Neural progenitor cell (in vitro differentiated cells): Measurements from ENCODE around the gene EPS8L2. TPM values are rescaled to one million over a fixed set of nuclear protein-coding genes. Genes with fewer than 3 reads are reported as not detected.

Experiments
- DNase-seq: peaks from one replicate; pipeline ENCODE4 v3.0.0-alpha.2; 2016; ENCODE audit warnings: low spot score
- H2AFZ ChIP-seq: fragments of 200-600 bp; sonication (generic); replicated peaks from 2 replicates; pipeline ENCODE4 v1.6.1; 2016; ENCODE audit warnings: antibody characterized with exemption
- H3F3A ChIP-seq: fragments of 200-600 bp; sonication (generic); 2 replicates; pipeline ENCODE4 v1.6.1; 2016; ENCODE audit warnings: antibody characterized with exemption, low read depth
- H3K27ac ChIP-seq: fragments of 200-600 bp; sonication (generic); 2 replicates; pipeline ENCODE4 v1.5.1; 2016; ENCODE audit warnings: mild to moderate bottlenecking
- H3K27me3 ChIP-seq: fragments of 200-600 bp; sonication (generic); 2 replicates; pipeline ENCODE4 v1.6.1; 2016; ENCODE audit warnings: mild to moderate bottlenecking, moderate library complexity
- H3K36me3 ChIP-seq: fragments of 200-600 bp; sonication (generic); 2 replicates; pipeline ENCODE4 v1.5.1; 2016
- H3K4me1 ChIP-seq: fragments of 200-600 bp; sonication (generic); 2 replicates; pipeline ENCODE4 v1.6.1; 2016; ENCODE audit warnings: mixed run types
- H3K4me2 ChIP-seq: fragments of 200-600 bp; sonication (generic); 2 replicates; pipeline ENCODE4 v1.6.1; 2016
- H3K4me3 ChIP-seq: fragments of 200-600 bp; sonication (generic); 2 replicates; pipeline ENCODE4 v1.5.1; 2016
- H3K79me2 ChIP-seq: fragments of 200-600 bp; sonication (generic); 2 replicates; pipeline ENCODE4 v1.6.1; 2016; ENCODE audit warnings: low read depth
- H3K9ac ChIP-seq: fragments of 200-600 bp; sonication (generic); 2 replicates; pipeline ENCODE4 v1.6.1; 2016
- H3K9me3 ChIP-seq: fragments of 200-600 bp; sonication (generic); 2 replicates; pipeline ENCODE4 v1.5.1; 2016; ENCODE audit warnings: low read depth
- H4K20me1 ChIP-seq: fragments of 200-600 bp; sonication (generic); 2 replicates; pipeline ENCODE4 v1.6.1; 2016; ENCODE audit warnings: low read depth
- H3K27ac Mint-ChIP-seq: 3 replicates; pipeline ENCODE4 v1.8.0; 2021; ENCODE audit warnings: mixed read lengths
- H3K27me3 Mint-ChIP-seq: 2 replicates; pipeline ENCODE4 v1.8.0; 2022; ENCODE audit warnings: low read depth, mild to moderate bottlenecking, inconsistent platforms, moderate library complexity, mixed read lengths; ENCODE audit not compliant: insufficient read depth
- H3K36me3 Mint-ChIP-seq: 3 replicates; pipeline ENCODE4 v1.8.0; 2021; ENCODE audit warnings: mixed read lengths
- H3K4me1 Mint-ChIP-seq: 3 replicates; pipeline ENCODE4 v1.8.0; 2021; ENCODE audit warnings: mixed read lengths
- H3K4me3 Mint-ChIP-seq: 3 replicates; pipeline ENCODE4 v1.8.0; 2021; ENCODE audit warnings: mild to moderate bottlenecking, moderate library complexity, mixed read lengths
- H3K9me3 Mint-ChIP-seq: 3 replicates; pipeline ENCODE4 v1.8.0; 2020; ENCODE audit warnings: mixed read lengths
- CTCF ChIP-seq: fragments of 200-600 bp; sonication (generic); IDR thresholded peaks from 2 replicates; pipeline ENCODE4 v1.5.1; 2017; ENCODE audit warnings: antibody characterized with exemption, mild to moderate bottlenecking
- EZH2 ChIP-seq: fragments of 200-600 bp; sonication (generic); IDR thresholded peaks from 2 replicates; pipeline ENCODE4 v1.6.1; 2017; ENCODE audit warnings: antibody characterized with exemption, mild to moderate bottlenecking, moderate library complexity
- EZH2phosphoT487 ChIP-seq: fragments of 200-600 bp; sonication (generic); IDR thresholded peaks from 2 replicates; pipeline ENCODE4 v1.6.1; 2017; ENCODE audit warnings: antibody characterized with exemption
- total RNA-seq: library from RNA; depleted of rRNA; stranded (reverse); fragments of >200 nt; gene quantifications from 2 replicates; pipeline ENCODE4 v1.2.3, GENCODE V29; 2015; ENCODE audit warnings: low replicate concordance

Gene EPS8L2
- total RNA-seq, 1 donor from 2014 or later, result 3.3 TPM

GRCh38 chr11:776561-777287, 70.7 kb downstream of the EPS8L2 start:
- H3K27ac ChIP-seq, result peak overlapping the region; percentile 91
- H3K27ac Mint-ChIP-seq, result peak overlapping the region; percentile 11
- peaks cover 24% of the 10 kb centered on the region for H3K4me1 Mint-ChIP-seq
- TF ChIP-seq EZH2phosphoT487 (no peak), CTCF (no peak), EZH2 (no peak)
- H3K9me3 ChIP-seq, result no peaks in the 10 kb centered on the region
- no peaks in the 10 kb centered on the region for H3K9me3 Mint-ChIP-seq
- peak overlapping the region; percentile 96 for H3K4me2 ChIP-seq
- H3K27me3 Mint-ChIP-seq, result no peaks in the 10 kb centered on the region
- no peaks in the 10 kb centered on the region for H3K27me3 ChIP-seq
- peak overlapping the region; percentile 88 for H3K4me3 Mint-ChIP-seq
- peaks cover 57% of the 10 kb centered on the region for H4K20me1 ChIP-seq
- H3K36me3 Mint-ChIP-seq, result peaks cover 3% of the 10 kb centered on the region
- H2AFZ ChIP-seq, result no peak overlapping the region
- no peaks in the 10 kb centered on the region for H3K36me3 ChIP-seq
- H3F3A ChIP-seq, result peaks cover 9% of the 10 kb centered on the region
- H3K4me1 ChIP-seq, result peaks cover 16% of the 10 kb centered on the region
- H3K79me2 ChIP-seq, result peaks cover 50% of the 10 kb centered on the region
- peak; percentile 90 for DNase-seq
- peak overlapping the region; percentile 97 for H3K4me3 ChIP-seq
- H3K9ac ChIP-seq, result peak overlapping the region; percentile 73

Other genes starting within 250 kb of the EPS8L2 start
- 10.5 and 44.8 TPM in 2 replicates for gene RNH1, start 199.0 kb upstream of the EPS8L2 start, total RNA-seq
- gene HRAS, start 170.7 kb upstream of the EPS8L2 start, total RNA-seq, result 21.2 and 32.3 TPM in 2 replicates
- gene LRRC56, start 168.7 kb upstream of the EPS8L2 start, total RNA-seq, result 0.45 and 1.4 TPM in 2 replicates
- 1.1 and 2.5 TPM in 2 replicates for gene LMNTD2, start 145.5 kb upstream of the EPS8L2 start, total RNA-seq
- 12.8 and 48.3 TPM in 2 replicates for gene RASSF7, start 145.3 kb upstream of the EPS8L2 start, total RNA-seq
- gene PHRF1, start 129.8 kb upstream of the EPS8L2 start, total RNA-seq, result 9.8 and 43.6 TPM in 2 replicates
- gene IRF7, start 90.3 kb upstream of the EPS8L2 start, total RNA-seq, result 4.3 and 18.4 TPM in 2 replicates
- not detected in 2 replicates for gene CDHR5, start 81.3 kb upstream of the EPS8L2 start, total RNA-seq
- gene SCT, start 79.0 kb upstream of the EPS8L2 start, total RNA-seq, result not detected in 2 replicates
- 0.97 and 6.6 TPM in 2 replicates for gene DRD4, start 69.0 kb upstream of the EPS8L2 start, total RNA-seq
- 38.4 and 66.4 TPM in 2 replicates for gene DEAF1, start 11.0 kb upstream of the EPS8L2 start, total RNA-seq
- gene TMEM80, start 10.4 kb upstream of the EPS8L2 start, total RNA-seq, result 38.7 and 42.7 TPM in 2 replicates
- gene TALDO1, start 41.2 kb downstream of the EPS8L2 start, total RNA-seq, result 101 and 114 TPM in 2 replicates
- 24.1 and 52.9 TPM in 2 replicates for gene GATD1, start 71.3 kb downstream of the EPS8L2 start, total RNA-seq
- gene CEND1, start 83.9 kb downstream of the EPS8L2 start, total RNA-seq, result 0.94 and 1.9 TPM in 2 replicates
- gene SLC25A22, start 92.0 kb downstream of the EPS8L2 start, total RNA-seq, result 11.0 and 38.4 TPM in 2 replicates
- gene PIDD1, start 99.0 kb downstream of the EPS8L2 start, total RNA-seq, result 4.8 and 34.6 TPM in 2 replicates
- gene RPLP2, start 103.7 kb downstream of the EPS8L2 start, total RNA-seq, result 418 and 629 TPM in 2 replicates
- gene PNPLA2, start 112.7 kb downstream of the EPS8L2 start, total RNA-seq, result 2.6 and 20.9 TPM in 2 replicates
- 3.9 and 11.6 TPM in 2 replicates for gene CRACR2B, start 121.7 kb downstream of the EPS8L2 start, total RNA-seq
- gene CD151, start 126.7 kb downstream of the EPS8L2 start, total RNA-seq, result 37.4 and 82.2 TPM in 2 replicates
- gene POLR2L, start 136.3 kb downstream of the EPS8L2 start, total RNA-seq, result 12.9 and 27.5 TPM in 2 replicates
- 19.6 and 58.2 TPM in 2 replicates for gene TSPAN4, start 136.6 kb downstream of the EPS8L2 start, total RNA-seq
- gene CHID1, start 204.6 kb downstream of the EPS8L2 start, total RNA-seq, result 56.6 and 62.9 TPM in 2 replicates
- gene AP2A2, start 219.6 kb downstream of the EPS8L2 start, total RNA-seq, result 50.4 and 67.5 TPM in 2 replicates